ENCODE results near the gene SNRNP70.

Gene SNRNP70

GRCh38 chr19:49151267-49152118, 66.2 kb downstream of the SNRNP70 start:
- Histone ChIP-seq H3K4me1 (ENCODE audit: control insufficient read depth, insufficient read depth, low read length) (peaks cover 31% of the 10 kb centered on the region), H3K36me3 (ENCODE audit: control insufficient read depth, insufficient read depth, low read length) (no peaks in the 10 kb centered on the region), H3K27ac (ENCODE audit: low read depth, low read length) (no peak overlapping the region), H3K9me3 (ENCODE audit: control insufficient read depth, insufficient read depth, low read depth, low read length) (no peaks in the 10 kb centered on the region), H3K9ac (ENCODE audit: low read length) (no peak overlapping the region), H3K4me3 (ENCODE audit: low read depth, low read length) (peak overlapping the region; percentile 92), H3K27me3 (ENCODE audit: control insufficient read depth, insufficient read depth, low read length) (peaks cover 37% of the 10 kb centered on the region)

GRCh38 chr19:49152119-49152550, 66.9 kb downstream of the SNRNP70 start:
- peaks cover 31% of the 10 kb centered on the region for H3K4me1 ChIP-seq (ENCODE audit: control insufficient read depth, insufficient read depth, low read length)
- peaks cover 40% of the 10 kb centered on the region for H3K27me3 ChIP-seq (ENCODE audit: control insufficient read depth, insufficient read depth, low read length)
- no peaks in the 10 kb centered on the region for H3K9me3 ChIP-seq (ENCODE audit: control insufficient read depth, insufficient read depth, low read depth, low read length)
- H3K4me3 ChIP-seq (ENCODE audit: low read depth, low read length), result peak overlapping the region; percentile 47
- H3K36me3 ChIP-seq (ENCODE audit: control insufficient read depth, insufficient read depth, low read length), result no peaks in the 10 kb centered on the region
- no peak overlapping the region for H3K27ac ChIP-seq (ENCODE audit: low read depth, low read length)
- H3K9ac ChIP-seq (ENCODE audit: low read length), result no peak overlapping the region

DNA sequence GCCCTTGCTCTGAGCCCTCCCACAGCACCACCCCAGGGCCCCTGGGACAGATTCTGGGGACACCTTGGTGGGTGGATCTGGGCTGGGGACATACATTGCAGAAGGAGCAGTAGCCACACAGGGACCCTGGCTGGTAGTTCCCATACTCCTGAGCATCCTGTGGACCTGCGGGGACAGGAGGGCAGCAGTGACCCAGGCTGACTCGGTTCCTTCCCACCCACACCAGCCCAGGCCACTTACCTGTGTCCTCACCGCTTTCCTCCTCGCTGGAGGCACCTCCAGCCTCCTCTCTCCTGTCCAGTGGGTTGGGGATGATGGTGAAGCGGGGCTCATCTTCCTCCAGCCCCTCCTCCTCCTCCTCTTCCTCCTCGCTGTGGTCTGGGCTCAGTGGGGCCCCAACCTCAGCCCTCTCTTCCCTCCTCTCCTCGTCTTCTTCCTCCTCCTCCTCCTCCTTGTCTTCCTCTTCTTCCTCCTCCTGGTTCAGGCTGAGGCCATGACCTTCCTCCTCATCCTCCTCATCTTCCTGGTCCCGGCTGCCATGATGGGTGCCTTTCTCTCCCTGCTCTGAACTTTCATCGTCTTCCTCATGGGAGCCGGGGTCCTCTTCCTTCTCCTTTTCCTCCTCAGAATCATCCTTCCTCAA, 68.0 kb downstream of the SNRNP70 start:
- no peak overlapping the region for H3K4me3 ChIP-seq (ENCODE audit: low read depth, low read length)
- H3K36me3 ChIP-seq (ENCODE audit: control insufficient read depth, insufficient read depth, low read length), result no peaks in the 10 kb centered on the region
- peaks cover 29% of the 10 kb centered on the region for H3K4me1 ChIP-seq (ENCODE audit: control insufficient read depth, insufficient read depth, low read length)
- no peaks in the 10 kb centered on the region for H3K9me3 ChIP-seq (ENCODE audit: control insufficient read depth, insufficient read depth, low read depth, low read length)
- no peak overlapping the region for H3K9ac ChIP-seq (ENCODE audit: low read length)
- H3K27me3 ChIP-seq (ENCODE audit: control insufficient read depth, insufficient read depth, low read length), result peaks cover 49% of the 10 kb centered on the region
- no peak overlapping the region for H3K27ac ChIP-seq (ENCODE audit: low read depth, low read length)

DNA sequence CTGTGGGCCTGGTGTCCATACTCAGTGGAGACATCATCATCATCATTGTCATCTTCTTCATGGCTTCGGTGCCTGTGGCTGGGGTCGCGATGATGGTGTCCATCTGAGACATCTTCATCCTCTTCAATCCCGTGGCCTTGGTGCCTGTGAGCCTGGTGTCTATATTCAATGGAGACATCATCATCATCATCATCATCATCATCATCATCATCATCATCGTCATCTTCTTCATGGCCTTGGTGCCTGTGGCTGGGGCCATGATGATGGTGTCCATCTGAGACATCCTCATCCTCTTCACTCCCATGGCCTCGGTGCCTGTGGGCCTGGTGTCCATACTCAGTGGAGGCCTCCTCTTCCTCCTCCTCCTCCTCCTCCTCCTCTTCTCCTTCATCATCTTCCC, 69.0 kb downstream of the SNRNP70 start:
- no peak overlapping the region for H3K9ac ChIP-seq (ENCODE audit: low read length)
- peaks cover 25% of the 10 kb centered on the region for H3K4me1 ChIP-seq (ENCODE audit: control insufficient read depth, insufficient read depth, low read length)
- peaks cover 53% of the 10 kb centered on the region for H3K27me3 ChIP-seq (ENCODE audit: control insufficient read depth, insufficient read depth, low read length)
- H3K4me3 ChIP-seq (ENCODE audit: low read depth, low read length), result no peak overlapping the region
- H3K9me3 ChIP-seq (ENCODE audit: control insufficient read depth, insufficient read depth, low read depth, low read length), result no peaks in the 10 kb centered on the region
- H3K27ac ChIP-seq (ENCODE audit: low read depth, low read length), result no peak overlapping the region
- no peaks in the 10 kb centered on the region for H3K36me3 ChIP-seq (ENCODE audit: control insufficient read depth, insufficient read depth, low read length)

GRCh38 chr19:49155005-49155819, 70.0 kb downstream of the SNRNP70 start, which contains the start of gene HRC:
Gene HRC (minus strand): TSS chr19:49155396. CDS start chr19:49155237, 159 bp downstream.
- Histone ChIP-seq H3K27me3 (ENCODE audit: control insufficient read depth, insufficient read depth, low read length) (peaks cover 53% of the 10 kb centered on the region), H3K9me3 (ENCODE audit: control insufficient read depth, insufficient read depth, low read depth, low read length) (no peaks in the 10 kb centered on the region), H3K4me3 (ENCODE audit: low read depth, low read length) (peak within 1 kb of the TSS; percentile 22; the same call in 1 of the 2 replicates), H3K27ac (ENCODE audit: low read depth, low read length) (no peak within 1 kb of the TSS), H3K9ac (ENCODE audit: low read length) (no peak within 1 kb of the TSS), H3K36me3 (ENCODE audit: control insufficient read depth, insufficient read depth, low read length) (no peaks in the 10 kb centered on the region), H3K4me1 (ENCODE audit: control insufficient read depth, insufficient read depth, low read length) (peaks cover 25% of the 10 kb centered on the region)

DNA sequence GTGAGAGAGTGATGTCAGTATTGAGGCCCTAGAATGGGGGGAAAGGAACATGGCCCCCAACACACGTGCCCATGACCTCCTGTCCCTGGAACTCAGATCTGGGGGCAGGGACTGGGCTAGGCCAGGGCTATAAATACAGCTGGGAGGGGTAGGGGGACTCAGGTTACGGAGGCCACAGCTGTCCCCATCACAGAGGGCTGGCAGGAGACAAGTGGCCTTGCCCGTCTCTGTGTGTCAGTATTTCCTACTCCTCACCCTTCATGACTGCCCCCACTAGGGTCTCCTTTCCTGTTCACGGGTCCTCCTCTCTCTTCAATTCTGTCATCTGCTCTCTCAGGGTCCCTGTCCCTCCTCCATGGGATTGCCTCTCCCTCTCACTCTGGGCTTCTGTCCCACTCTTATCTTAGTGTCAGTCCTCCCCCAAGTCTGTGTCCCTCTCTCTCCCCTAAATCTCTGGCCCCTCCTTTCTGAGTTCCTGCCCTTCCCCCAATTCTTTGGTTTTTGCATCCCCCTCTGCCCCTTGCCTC, 70.6 kb downstream of the SNRNP70 start:
- Histone ChIP-seq H3K4me3 (ENCODE audit: low read depth, low read length) (peak overlapping the region; percentile 22; the same call in 1 of the 2 replicates), H3K27ac (ENCODE audit: low read depth, low read length) (no peak overlapping the region), H3K9me3 (ENCODE audit: control insufficient read depth, insufficient read depth, low read depth, low read length) (no peaks in the 10 kb centered on the region), H3K36me3 (ENCODE audit: control insufficient read depth, insufficient read depth, low read length) (no peaks in the 10 kb centered on the region), H3K27me3 (ENCODE audit: control insufficient read depth, insufficient read depth, low read length) (peaks cover 53% of the 10 kb centered on the region), H3K9ac (ENCODE audit: low read length) (no peak overlapping the region), H3K4me1 (ENCODE audit: control insufficient read depth, insufficient read depth, low read length) (peaks cover 25% of the 10 kb centered on the region)

- Histone ChIP-seq H3K4me3 (ENCODE audit: low read depth, low read length) (peak within 1 kb of the TSS; percentile 93), H3K4me1 (ENCODE audit: control insufficient read depth, insufficient read depth, low read length) (peaks cover 19% of the 10 kb centered on the region), H3K9me3 (ENCODE audit: control insufficient read depth, insufficient read depth, low read depth, low read length) (no peaks in the 10 kb centered on the region), H3K36me3 (ENCODE audit: control insufficient read depth, insufficient read depth, low read length) (no peaks in the 10 kb centered on the region), H3K27ac (ENCODE audit: low read depth, low read length) (no peak within 1 kb of the TSS), H3K27me3 (ENCODE audit: control insufficient read depth, insufficient read depth, low read length) (peaks cover 51% of the 10 kb centered on the region), H3K9ac (ENCODE audit: low read length) (peak within 1 kb of the TSS; percentile 63)
These were observed 72.4 kb downstream of the SNRNP70 start, which contains the start of gene TRPM4 for GRCh38 chr19:49157445-49158224. Gene TRPM4 (plus strand): TSS chr19:49157792. CDS start chr19:49157867, 75 bp downstream.

All from HUES6 (cell line).